ENCODE measurements around the gene NQO1. TPM values are rescaled to one million over a fixed set of nuclear protein-coding genes. Genes with fewer than 3 reads are reported as not detected.

The NQO1 gene
- total and polyA plus RNA-seq, 2 of the 8 experiments (the other 6 are each of a cell fraction or from before 2014, with no cell fraction given): 32.7 to 45.7 TPM

DNA sequence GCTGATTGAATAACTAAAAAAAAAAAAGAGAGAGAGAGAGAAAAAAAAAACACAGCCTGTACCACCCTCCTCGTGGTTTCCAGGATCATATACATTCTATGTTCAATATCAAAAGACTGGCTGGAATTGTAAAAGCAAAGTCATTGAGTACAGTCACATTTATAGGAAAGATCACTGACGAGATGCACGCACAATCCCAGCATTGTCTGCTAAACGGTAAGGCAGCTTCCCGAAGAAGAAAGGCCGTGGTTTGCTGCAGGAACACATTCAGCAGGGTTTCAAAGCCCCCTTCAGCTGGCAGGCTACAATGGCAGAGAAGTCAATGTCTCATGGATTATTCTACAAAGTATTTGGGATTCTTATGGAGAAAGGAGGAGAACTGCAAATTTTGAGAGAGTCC is 9.3 kb downstream of the NQO1 start (continued):
- TF ChIP-seq MAFK (IDR thresholded peaks at IDR 0.05; ENCODE audit: low read depth, low read length) (no peak), SAP30 (IDR thresholded peaks at IDR 0.05; ENCODE audit: insufficient read depth, insufficient replicate concordance, low read length) (no peak), POLR2AphosphoS5 (IDR thresholded peaks at IDR 0.05; ENCODE audit: low read depth, low read length) (no peak), CHD2 (IDR thresholded peaks at IDR 0.05; ENCODE audit: low read length) (no peak), NRF1 (IDR thresholded peaks at IDR 0.05; ENCODE audit: low read depth, low read length) (no peak), HDAC6 (IDR thresholded peaks at IDR 0.05; ENCODE audit: low read depth, low read length) (no peak), GTF2F1 (IDR thresholded peaks at IDR 0.05; ENCODE audit: borderline replicate concordance, low read depth, low read length) (no peak), POLR2A (IDR thresholded peaks at IDR 0.05; ENCODE audit: control extremely low read depth in 1 of 2, low read depth in 2 of 2, low read length in 2 of 2) (no peak)

Data from H1 (cell line).